GM19193 (cell line): ENCODE results near the gene DDB1.

ENCODE experiments used
- POLR2A ChIP-seq: IDR thresholded peaks from 4 replicates; pipeline ENCODE4 v1.6.1; 2011; ENCODE audit not compliant: insufficient read depth, insufficient read length; ENCODE audit errors: extremely low read depth

DDB1 gene

DNA sequence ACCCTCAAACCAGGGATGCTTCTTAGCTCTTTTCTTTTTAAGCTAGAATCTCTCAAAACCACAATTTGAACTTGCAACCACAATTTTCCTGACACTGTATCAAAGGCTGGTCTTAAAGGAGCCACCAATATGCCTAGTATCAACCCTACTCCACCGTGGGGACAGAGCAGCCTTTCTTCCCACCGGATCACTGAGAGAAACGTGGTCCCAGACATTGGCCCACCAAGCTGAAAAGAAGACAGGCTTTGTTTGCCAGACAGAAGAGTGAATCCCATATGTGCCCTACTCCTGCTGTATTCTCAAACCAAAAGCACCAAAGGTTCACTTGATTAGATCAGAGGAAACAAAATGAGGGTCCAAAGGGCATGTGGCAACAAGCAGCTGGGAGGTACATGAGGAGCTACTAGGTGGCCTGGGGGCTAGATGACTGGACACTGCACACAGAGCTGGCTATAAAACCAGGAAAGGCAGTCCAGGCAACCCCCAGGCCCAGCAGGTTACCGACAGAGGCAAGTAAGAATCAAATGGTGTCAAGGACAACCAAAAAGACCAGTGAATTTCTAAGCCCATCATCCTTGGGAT is 34.2 kb downstream of the DDB1 start:
- no peak for TF ChIP-seq POLR2A

GRCh38 chr11:61297746-61298145 is 35.2 kb downstream of the DDB1 start:
- no peak for TF ChIP-seq POLR2A

- TF ChIP-seq POLR2A, result no peak
These were observed 35.6 kb downstream of the DDB1 start for GRCh38 chr11:61297341-61297740.

- no peak for TF ChIP-seq POLR2A
These were observed 37.3 kb downstream of the DDB1 start for GRCh38 chr11:61295596-61295926.

GRCh38 chr11:61294717-61295595 is 37.9 kb downstream of the DDB1 start, which contains the start of gene VWCE:
TSS of gene VWCE (minus strand) at chr11:61295316. CDS start at chr11:61295037, 279 bp downstream.
- peak; percentile 39 for TF ChIP-seq POLR2A

DNA sequence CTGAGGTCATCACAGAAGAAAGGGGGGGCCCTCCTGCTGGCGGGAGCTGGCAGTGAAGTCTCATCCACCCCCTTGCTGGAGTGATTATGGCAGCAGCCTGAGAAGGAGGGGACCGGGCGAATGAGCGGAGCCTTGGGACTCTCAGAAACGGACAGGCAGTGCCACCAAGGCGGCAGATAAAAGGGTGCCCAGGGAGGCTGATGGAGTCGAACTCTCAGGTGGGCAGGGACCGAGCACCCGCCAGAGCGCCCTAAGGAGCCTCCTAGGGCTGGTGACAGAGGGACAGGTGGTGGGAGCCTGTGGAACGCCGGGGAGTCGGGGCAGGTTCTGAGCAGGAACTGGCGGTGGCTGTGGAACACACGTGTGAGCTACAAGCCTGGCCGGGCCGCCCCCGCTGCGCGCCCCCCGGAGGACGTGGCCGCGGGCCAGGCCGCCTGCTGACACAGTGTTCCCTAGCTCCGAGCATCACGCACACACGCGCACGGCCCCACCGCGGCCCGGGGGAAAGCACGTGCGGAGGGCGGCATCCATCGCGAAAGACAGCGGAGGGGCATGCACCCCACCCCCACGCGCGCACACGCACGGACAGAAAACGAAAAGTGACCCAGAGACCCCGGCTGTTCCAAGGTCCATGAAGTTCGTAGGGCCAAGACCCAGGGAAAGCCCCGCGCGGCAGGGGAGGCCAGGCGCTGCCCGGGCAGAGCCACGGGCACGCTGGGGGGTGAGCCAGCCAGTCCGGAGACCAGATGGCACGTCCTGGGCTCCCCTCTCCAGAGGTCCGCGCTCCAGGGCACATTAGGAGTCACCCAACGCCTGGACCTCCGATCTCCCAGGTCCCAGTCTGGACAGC is 38.8 kb downstream of the DDB1 start:
- TF ChIP-seq POLR2A, result no peak

- TF ChIP-seq POLR2A, result no peak
These were observed 40.5 kb downstream of the DDB1 start for GRCh38 chr11:61292356-61292755.

DNA sequence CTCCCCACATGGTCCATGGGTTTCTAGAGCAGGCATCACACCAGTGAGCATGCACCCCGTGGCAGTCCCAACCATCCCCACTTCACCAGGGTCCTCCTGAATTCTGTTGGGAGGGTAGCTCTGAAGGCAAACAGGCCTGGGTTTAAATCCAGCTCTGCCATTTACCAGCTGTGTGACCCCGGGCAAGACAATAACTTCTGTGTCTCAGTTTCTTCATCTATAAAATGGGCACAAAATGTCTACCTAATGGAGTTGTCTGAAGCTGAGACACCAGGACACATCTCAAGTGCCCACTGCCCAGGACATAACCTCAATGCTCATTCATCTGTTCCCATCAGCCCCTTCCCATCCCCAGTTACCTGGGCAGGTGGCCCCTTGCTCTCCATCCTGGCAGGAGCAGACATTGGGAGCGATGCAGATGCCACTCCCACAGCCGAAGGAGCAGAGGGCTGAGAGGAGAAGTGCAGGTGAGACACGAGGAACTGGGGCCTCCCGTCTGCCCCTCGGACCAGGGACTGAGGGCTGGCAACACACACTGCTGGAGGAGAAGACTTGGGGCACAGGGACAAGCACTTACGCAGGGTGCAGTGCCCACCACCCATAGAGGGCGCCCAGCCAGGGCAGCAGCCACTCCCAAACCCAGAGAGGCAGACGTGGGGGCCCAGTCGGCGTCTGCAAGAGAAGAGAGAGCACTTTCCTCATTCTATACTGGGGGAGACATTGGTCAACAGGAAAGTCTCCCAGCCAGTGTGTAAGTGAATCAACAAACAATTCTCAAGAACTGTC is 41.8 kb downstream of the DDB1 start:
- no peak for TF ChIP-seq POLR2A

DNA sequence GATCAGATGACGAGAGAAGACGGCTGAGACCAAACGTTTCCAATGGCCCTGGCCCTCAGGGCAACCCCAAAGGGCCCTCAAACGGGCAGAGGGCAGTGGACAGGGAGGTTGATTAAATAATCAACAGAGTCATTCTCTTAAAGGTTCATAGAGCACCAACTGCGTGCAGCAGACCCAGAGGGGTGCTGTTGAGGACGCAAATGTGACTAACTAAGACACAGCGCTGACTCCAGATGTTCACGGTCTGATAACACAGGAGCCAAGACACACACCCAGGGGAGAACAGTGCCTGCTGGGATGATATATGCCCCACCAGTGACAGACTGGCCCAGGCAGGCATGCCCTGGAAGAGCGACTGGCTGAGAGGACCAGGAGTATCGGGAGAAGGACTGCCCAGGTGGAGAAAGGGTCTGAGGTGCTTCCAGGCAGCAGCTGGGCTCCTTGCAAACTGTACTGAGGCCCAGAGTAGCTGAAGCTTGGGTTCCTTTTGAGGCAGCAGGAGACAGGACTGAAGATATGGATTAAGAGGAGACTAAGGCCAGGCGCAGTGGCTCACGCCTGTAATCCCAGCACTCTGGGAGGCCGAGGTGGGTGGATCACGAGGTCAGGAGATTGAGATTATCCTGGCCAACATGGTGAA is 45.4 kb downstream of the DDB1 start:
- TF ChIP-seq POLR2A, result no peak

GRCh38 chr11:61283613-61284012 is 49.3 kb downstream of the DDB1 start:
- TF ChIP-seq POLR2A, result no peak

DNA sequence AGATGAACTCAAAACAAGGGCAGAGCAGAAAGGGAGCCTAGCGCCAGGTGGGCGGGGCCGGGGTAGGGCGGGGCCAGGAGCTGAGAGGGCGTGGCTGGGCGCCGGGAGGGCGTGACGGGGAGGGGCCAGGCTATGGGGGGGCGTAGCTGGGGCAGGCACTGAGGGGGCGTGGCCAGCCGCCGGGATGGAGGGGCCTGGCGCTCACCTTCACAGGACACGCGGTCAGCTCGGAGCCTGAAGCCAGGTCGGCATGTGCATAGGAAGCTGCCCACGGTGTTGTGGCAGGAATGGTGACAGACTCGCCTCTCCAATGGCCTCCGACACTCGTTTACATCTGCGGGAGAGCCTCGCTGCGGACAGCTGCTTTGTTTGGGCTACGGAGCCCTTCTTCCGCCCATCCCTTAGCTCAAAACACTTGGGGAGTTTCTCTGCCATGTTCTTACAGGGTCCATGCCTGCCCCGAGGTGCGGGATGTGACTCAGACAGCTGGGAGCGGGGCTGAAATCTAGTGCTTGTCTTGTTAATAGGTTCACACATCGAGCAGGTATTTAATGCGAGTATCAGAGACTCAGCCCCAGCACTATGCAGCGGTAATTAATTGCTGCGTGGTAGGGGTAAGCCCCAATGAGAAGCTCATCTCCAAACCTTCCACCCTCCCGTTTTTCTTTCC is 51.2 kb downstream of the DDB1 start:
- no peak for TF ChIP-seq POLR2A

DNA sequence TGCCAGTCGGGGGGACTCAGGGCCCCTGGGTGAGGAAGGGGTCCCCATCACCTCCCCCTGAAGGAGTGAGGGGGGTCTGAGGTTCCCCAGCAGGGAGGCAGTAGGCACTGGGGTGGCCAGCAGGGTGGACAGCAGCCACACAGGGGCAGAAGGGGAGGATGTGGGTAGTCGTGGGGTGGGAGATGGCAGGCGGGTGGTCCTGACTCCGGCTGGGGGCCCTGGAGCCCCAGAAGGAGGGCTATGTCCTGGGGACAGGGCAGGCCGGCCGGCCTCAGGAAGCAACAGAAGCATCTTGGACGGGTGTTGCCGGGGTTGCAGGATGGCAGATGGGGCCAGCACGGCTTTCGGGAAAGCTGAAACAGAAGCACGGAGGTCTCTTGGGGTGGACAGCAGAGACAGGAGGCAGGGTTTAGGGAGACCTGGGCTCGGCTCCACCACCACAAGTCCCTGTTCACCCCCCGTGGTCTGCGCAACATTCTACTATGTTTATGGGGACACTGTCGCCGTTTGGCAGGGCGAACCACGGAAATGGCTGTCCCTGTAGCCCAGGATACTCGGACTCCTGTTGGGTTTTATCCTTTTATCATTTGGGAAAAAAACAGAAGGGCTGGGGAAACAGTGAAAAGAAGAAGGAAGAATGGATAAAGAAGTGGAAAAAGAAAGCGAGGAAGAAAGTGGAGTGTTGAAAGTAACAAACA is 51.9 kb downstream of the DDB1 start:
- no peak for TF ChIP-seq POLR2A
